Measurements from ENCODE around the gene INHBA. TPM values are rescaled to one million over a fixed set of nuclear protein-coding genes. Genes with fewer than 3 reads are reported as not detected.

INHBA gene
- total and polyA plus RNA-seq, 9 of the 15 experiments (the other 6 are each of a cell fraction or from before 2014, with no cell fraction given): 0.02 to 0.04 TPM; not detected in 7

DNA sequence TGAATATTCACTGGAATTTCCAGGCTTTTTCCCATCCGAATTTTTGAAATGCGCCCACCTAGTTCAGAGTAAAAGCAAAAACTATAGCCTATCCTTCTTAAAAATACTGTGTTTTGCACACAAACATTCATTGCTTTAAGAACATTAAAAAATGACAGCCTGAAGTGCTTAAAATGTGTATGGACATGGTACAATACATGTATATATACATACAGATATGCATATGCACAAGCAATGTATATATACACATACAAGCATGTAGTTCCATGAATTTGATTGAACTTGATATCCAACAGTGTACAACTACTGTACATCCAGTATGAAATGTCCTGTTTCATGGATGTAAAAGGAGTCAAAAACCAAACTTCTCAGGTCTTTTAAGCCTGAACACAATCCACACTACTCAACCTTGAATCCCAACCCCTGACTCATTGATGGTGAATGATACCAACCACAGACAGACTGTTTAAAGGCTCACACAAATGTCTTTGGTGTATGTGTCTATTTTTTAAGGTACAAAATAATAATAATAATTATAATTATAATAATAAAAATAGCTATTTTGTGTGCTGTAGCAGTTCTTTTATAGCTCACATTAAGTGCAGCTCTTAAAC lies 14.8 kb downstream of the INHBA start:
- no TSS peak for BruUV-seq (replicated peaks)
- intact Hi-C loops (cut with micrococcal nuclease) (no loop called here), in situ Hi-C loops (cut with MboI) (no loop called here)
- FAIRE-seq: no peak
- ChIA-PET POLR2A (no interaction called here), CTCF (ENCODE audit: low intra/inter-chr PET ratio) (no interaction called here)
- Histone ChIP-seq H3K9me3 (replicated peaks; ENCODE audit: control insufficient read depth, insufficient read depth, low read depth, low read length) (no peaks in the 10 kb centered on the region), H3K79me2 (ENCODE audit: control insufficient read depth, insufficient read depth, low read length) (no peaks in the 10 kb centered on the region), H3K27ac (ENCODE audit: extremely low read depth, low read depth, low read length) (no peak overlapping the region), H3K4me3 (no peak overlapping the region), H4K20me1 (replicated peaks; ENCODE audit: control insufficient read depth, insufficient read depth, low read length) (no peaks in the 10 kb centered on the region), H3K4me1 (replicated peaks in 1 of 2; ENCODE audit: control insufficient read depth in 2 of 2, insufficient read depth in 2 of 2, low read length in 2 of 2) (no peaks in the 10 kb centered on the region), H2AFZ (ENCODE audit: low read depth, low read length) (no peak overlapping the region), H3K9ac (ENCODE audit: insufficient read depth in 1 of 2, low read depth in 2 of 2, low read length in 2 of 2) (no peak overlapping the region), H3K36me3 (ENCODE audit: control insufficient read depth, insufficient read depth, low read length) (no peaks in the 10 kb centered on the region), H3K27me3 (ENCODE audit: control insufficient read depth in 2 of 2, insufficient read depth in 2 of 2, low read length in 2 of 2) (no peaks in the 10 kb centered on the region), H3K4me2 (ENCODE audit: insufficient read depth, low read length) (no peak overlapping the region), H3K9me1 (ENCODE audit: control insufficient read depth, insufficient read depth, low read length) (no peaks in the 10 kb centered on the region)
- no peak for TF ChIP-seq ZNF12 (CRISPR knock-in tag; IDR thresholded peaks at IDR 0.05)
- TF ChIP-seq ZNF717 (CRISPR knock-in tag; IDR thresholded peaks at IDR 0.05): no peak
- no peak for TF ChIP-seq SMAD4 (CRISPR knock-in tag; conservative IDR thresholded peaks at IDR 0.05)
- TF ChIP-seq STAT5A (IDR thresholded peaks at IDR 0.05; ENCODE audit: borderline replicate concordance, low read length): no peak
- TF ChIP-seq ZNF592 (IDR thresholded peaks at IDR 0.05): no peak
- no peak for TF ChIP-seq CBX8 (IDR thresholded peaks at IDR 0.05; ENCODE audit: borderline replicate concordance, extremely low read depth, low read depth, low read length, poor library complexity, severe bottlenecking)
- TF ChIP-seq, protein P1, sequence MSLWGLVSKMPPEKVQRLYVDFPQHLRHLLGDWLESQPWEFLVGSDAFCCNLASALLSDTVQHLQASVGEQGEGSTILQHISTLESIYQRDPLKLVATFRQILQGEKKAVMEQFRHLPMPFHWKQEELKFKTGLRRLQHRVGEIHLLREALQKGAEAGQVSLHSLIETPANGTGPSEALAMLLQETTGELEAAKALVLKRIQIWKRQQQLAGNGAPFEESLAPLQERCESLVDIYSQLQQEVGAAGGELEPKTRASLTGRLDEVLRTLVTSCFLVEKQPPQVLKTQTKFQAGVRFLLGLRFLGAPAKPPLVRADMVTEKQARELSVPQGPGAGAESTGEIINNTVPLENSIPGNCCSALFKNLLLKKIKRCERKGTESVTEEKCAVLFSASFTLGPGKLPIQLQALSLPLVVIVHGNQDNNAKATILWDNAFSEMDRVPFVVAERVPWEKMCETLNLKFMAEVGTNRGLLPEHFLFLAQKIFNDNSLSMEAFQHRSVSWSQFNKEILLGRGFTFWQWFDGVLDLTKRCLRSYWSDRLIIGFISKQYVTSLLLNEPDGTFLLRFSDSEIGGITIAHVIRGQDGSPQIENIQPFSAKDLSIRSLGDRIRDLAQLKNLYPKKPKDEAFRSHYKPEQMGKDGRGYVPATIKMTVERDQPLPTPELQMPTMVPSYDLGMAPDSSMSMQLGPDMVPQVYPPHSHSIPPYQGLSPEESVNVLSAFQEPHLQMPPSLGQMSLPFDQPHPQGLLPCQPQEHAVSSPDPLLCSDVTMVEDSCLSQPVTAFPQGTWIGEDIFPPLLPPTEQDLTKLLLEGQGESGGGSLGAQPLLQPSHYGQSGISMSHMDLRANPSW (CRISPR knock-in tag; IDR thresholded peaks at IDR 0.05): no peak
- TF ChIP-seq HMG20A (CRISPR knock-in tag; conservative IDR thresholded peaks at IDR 0.05): no peak
- no peak for TF ChIP-seq ZFP36 (IDR thresholded peaks at IDR 0.05; ENCODE audit: low read depth, low read length, partially characterized antibody)
- no peak for TF ChIP-seq KDM4B (IDR thresholded peaks at IDR 0.05; ENCODE audit: borderline replicate concordance in 2 of 2, low read depth in 1 of 2)
- no peak for TF ChIP-seq DPF2 (IDR thresholded peaks at IDR 0.05)
- 0% methylated on average over 2 of the region's 2 CpGs for WGBS (ENCODE audit: insufficient coverage, low coverage, missing lambda C conversion rate)
- no peak for DNase-seq (ENCODE audit: extremely low read depth in 1 of 4, low spot score in 3 of 4)
- ATAC-seq: no peak
